RWPE1 (cell line): ENCODE measurements around the gene TEK.

Experiments used
- CTCF ChIA-PET: fragments of 350-600 bp; sonication (Branson Sonifier 250); formaldehyde crosslinking; extraction: SDS; loops from one replicate; lab custom pipeline; 2021; lab: Yijun Ruan, JAX
- POLR2A ChIA-PET: fragments of 400-600 bp; formaldehyde crosslinking; extraction: SDS; loops from one replicate; lab custom pipeline; 2020; ENCODE audit warnings: antibody characterized with exemption; ENCODE audit not compliant: low non-redundant PET; lab: Yijun Ruan, JAX
- DNase-seq: peaks from one replicate; pipeline ENCODE4 v3.0.0; 2012; ENCODE audit warnings: low spot score
- H3K27ac ChIP-seq: fragments of 450-650 bp; 2 replicates; pipeline ENCODE4 v1.5.1; 2017
- TF ChIP-seq, protein P1 (sequence below): fragments of 450-650 bp; conservative IDR thresholded peaks from 2 replicates; pipeline ENCODE4 v1.5.1; 2017; ENCODE audit warnings: low read depth, mild to moderate bottlenecking

TEK gene

DNA sequence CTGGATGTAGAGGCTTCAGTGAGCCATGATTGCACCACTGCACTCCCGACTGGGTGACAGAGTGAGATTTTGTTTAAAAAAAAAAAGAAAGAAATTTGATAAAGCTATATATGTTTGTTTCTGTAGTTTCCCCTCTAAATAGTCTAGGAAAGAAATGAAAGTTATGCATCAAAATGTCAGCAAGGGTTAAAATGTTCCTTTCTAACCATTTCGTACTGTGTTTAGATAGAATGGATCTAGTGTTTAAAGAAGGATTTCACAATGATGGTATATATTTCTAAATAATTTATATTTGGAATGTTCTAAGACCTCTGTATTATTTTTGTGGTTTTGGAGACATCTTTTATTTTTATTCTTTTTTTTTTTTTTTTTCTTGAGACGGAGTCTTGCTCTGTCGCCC, 22.7 kb downstream of the TEK start:
- ChIA-PET POLR2A (no interaction called here), CTCF (no interaction called here)
- DNase-seq: no peak
- no peak overlapping the region for H3K27ac ChIP-seq
- TF ChIP-seq, protein P1, sequence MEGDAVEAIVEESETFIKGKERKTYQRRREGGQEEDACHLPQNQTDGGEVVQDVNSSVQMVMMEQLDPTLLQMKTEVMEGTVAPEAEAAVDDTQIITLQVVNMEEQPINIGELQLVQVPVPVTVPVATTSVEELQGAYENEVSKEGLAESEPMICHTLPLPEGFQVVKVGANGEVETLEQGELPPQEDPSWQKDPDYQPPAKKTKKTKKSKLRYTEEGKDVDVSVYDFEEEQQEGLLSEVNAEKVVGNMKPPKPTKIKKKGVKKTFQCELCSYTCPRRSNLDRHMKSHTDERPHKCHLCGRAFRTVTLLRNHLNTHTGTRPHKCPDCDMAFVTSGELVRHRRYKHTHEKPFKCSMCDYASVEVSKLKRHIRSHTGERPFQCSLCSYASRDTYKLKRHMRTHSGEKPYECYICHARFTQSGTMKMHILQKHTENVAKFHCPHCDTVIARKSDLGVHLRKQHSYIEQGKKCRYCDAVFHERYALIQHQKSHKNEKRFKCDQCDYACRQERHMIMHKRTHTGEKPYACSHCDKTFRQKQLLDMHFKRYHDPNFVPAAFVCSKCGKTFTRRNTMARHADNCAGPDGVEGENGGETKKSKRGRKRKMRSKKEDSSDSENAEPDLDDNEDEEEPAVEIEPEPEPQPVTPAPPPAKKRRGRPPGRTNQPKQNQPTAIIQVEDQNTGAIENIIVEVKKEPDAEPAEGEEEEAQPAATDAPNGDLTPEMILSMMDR: no peak

DNA sequence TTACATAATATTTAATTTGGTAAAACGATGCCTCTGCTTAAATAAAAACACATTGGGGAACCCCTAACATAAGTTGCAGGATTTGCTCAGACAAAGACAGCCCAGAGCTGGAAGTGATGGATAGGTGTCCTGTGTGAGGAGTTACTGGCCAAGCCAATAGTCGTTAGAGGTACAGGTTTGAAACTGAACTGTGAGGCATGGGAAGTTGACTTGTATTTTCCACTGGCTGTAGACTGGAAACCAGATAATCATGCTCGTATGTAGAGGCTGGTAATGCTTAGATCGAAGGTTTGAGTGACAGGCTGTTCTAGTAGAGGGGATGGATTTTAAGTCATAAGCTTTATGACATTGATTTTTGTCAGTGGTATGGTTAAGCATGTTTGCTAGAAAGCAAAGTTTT, 24.8 kb downstream of the TEK start:
- ChIA-PET POLR2A (no interaction called here), CTCF (interaction anchor here (0.6 kb wide), 1 partner anchor 186 kb away, joined by 6 read pairs; no protein-coding TSS in a partner anchor)
- TF ChIP-seq, protein P1: no peak
- no peak for DNase-seq
- H3K27ac ChIP-seq: no peak overlapping the region

DNA sequence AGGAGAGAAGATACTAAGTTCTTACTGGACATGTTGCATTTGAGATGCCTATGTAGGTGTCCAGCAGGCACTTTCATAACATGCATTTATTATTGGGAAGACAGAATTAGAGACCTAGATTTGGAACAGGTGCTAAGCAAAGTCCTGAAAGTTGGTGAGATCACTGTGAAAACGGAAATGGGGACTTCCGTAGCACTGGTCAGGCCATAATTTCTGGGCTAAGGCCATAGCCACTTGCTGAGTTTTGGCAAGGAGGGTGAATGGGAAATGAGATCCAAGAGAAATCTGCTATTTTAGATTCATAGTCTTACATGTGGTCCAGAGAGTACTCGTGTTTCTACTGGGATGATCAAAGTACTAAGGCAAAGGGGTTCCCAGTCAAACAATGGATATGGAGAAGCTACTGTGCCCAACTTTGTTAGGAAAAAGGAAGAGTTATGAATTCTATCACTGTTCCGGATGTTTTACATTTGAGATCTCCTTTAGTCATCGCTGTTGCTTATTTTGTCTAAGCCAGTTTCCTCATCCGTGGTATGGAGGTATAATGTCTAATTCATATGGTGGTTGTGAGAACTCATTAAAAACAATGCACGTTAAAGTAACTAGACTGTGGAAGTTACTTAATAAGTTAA, 33.4 kb downstream of the TEK start:
- H3K27ac ChIP-seq: no peak overlapping the region
- TF ChIP-seq, protein P1: no peak
- DNase-seq: no peak
- ChIA-PET POLR2A (no interaction called here), CTCF (no interaction called here)

DNA sequence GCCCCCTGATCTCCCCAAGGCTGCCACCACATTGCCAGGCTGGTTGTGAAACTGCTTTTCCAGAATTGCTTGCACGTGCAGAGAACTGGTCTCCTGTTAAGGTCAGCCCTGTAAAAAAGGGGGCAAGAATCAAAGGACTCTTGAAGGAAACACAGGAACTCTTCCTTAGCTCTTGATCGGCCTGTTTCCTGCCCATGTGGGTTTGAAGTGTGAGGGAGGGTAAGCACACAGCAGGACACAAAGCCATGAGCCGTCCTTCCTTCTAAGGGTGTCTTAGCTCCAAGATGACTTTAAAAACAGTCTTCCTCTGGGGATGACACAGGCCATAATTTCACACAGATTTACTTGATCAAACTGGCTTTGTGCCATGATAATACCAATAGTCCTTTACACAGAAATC, 36.1 kb downstream of the TEK start:
- POLR2A ChIA-PET: no interaction called here
- no peak overlapping the region for H3K27ac ChIP-seq
- CTCF ChIA-PET: no interaction called here
- DNase-seq: no peak
- TF ChIP-seq, protein P1: no peak

DNA sequence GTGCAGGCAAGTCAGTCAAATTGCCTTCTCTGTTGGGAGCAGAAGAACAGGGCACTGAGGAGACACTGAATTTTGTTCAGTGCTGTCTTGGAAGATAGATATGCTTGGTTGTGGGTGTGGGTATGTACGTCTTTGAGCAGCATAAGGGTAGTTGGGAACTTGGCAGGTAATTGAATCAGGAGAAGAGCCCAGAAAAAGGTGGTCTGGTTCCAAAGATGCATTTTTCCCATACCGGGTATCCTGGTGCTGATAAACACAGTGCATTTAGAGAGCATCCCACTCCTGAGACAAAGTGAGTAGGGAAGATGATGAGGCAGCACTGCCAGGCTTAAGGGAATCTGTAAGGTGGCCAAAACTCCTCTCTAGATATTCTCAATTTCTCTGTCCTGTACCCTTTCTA, 40.6 kb downstream of the TEK start:
- CTCF ChIA-PET: no interaction called here
- no peak overlapping the region for H3K27ac ChIP-seq
- POLR2A ChIA-PET: no interaction called here
- DNase-seq: no peak
- TF ChIP-seq, protein P1: no peak

DNA sequence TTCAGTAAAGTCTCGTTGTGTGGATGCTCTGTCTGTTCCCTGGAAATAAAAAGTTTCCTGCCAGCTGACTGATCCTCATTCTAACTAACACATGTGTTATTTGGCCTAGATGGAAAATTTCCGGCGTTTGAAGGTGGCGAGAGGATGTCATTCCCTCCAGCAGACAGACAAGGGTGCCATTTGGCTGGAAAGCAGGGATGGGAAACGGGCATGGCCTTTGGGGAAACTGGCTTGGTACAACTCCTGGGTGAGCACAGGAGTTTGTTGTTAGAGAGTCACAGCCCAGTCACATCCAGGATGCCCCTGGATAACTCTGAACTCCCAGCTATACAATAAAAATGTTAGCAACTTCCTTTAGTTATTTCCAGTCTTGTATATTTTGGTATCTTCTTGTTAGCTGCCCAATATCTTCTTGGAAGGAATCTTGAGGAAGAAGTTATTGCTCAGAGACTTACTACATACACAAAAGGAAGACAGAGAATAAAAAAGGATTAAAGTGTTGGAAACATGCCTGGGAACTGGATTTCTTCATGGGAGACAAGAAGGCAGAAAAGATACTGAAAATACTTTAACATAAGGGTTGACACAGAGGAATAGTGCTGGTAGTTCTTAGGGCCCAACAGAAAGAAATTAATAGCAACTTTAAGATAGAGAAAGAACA, 41.9 kb downstream of the TEK start:
- no peak for DNase-seq
- peak overlapping the region; percentile 83 for H3K27ac ChIP-seq
- ChIA-PET CTCF (interaction anchor here (0.7 kb wide), 1 partner anchor 94 kb away, joined by 4 read pairs; no protein-coding TSS in a partner anchor), POLR2A (no interaction called here)
- TF ChIP-seq, protein P1: no peak
